ENCODE data around the gene MINDY4B. TPM values are rescaled to one million over a fixed set of nuclear protein-coding genes. Genes with fewer than 3 reads are reported as not detected.

MINDY4B gene
- total RNA-seq, 6 experiments from 2014 or later, result not detected

DNA sequence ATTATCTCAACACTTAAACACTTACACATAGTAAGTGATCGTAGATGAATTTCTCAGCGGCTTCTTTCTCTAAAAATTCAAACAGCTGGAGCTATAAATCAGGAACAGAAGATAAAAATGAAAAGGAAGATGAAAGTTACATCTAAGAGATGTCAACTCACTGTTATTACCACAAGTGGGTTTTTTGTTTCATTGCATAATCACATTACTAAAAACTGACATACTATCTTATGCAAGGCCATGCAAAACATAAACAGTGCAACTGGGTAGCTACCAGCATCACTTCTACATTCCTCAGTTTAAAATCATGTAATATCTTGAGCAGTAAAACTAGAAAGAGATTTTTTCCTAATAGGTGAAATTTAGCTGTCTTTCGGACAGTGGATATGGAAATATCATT, 14.9 kb downstream of the MINDY4B start:
- Mint-ChIP-seq H3K36me3 (ENCODE audit: low read depth) (no peaks in the 10 kb centered on the region), H3K9me3 (no peaks in the 10 kb centered on the region), H3K27ac (no peak overlapping the region), H3K27me3 (ENCODE audit: insufficient read depth) (peaks cover 15% of the 10 kb centered on the region), H3K4me1 (ENCODE audit: low read depth) (no peaks in the 10 kb centered on the region), H3K4me3 (no peak overlapping the region)
- no peak for DNase-seq
- TF ChIP-seq, protein P1, sequence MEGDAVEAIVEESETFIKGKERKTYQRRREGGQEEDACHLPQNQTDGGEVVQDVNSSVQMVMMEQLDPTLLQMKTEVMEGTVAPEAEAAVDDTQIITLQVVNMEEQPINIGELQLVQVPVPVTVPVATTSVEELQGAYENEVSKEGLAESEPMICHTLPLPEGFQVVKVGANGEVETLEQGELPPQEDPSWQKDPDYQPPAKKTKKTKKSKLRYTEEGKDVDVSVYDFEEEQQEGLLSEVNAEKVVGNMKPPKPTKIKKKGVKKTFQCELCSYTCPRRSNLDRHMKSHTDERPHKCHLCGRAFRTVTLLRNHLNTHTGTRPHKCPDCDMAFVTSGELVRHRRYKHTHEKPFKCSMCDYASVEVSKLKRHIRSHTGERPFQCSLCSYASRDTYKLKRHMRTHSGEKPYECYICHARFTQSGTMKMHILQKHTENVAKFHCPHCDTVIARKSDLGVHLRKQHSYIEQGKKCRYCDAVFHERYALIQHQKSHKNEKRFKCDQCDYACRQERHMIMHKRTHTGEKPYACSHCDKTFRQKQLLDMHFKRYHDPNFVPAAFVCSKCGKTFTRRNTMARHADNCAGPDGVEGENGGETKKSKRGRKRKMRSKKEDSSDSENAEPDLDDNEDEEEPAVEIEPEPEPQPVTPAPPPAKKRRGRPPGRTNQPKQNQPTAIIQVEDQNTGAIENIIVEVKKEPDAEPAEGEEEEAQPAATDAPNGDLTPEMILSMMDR (IDR thresholded peaks at IDR 0.05), result no peak

DNA sequence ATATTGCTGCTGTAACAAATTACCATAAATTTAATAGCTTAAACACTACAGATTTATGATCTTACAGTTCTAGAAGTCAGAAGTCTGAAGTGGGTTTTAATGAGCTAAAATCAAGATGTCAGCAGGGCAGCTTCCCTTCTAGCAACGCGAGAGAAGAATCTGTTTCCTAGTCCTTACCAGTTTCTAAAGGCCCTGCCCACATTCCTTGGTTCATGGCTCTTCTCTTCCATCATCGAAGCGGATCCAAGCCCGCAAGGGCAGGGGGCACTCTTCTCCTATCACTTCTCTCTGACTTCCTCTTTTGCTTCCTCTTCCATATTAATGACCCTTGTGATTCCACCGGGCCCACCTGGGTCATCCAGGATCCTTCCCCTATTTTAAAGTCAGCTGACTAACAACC, 16.1 kb downstream of the MINDY4B start:
- no peak overlapping the region for H3K27ac Mint-ChIP-seq
- no peaks in the 10 kb centered on the region for H3K36me3 Mint-ChIP-seq (ENCODE audit: low read depth)
- H3K4me3 Mint-ChIP-seq, result no peak overlapping the region
- TF ChIP-seq, protein P1 (IDR thresholded peaks at IDR 0.05), result no peak
- H3K9me3 Mint-ChIP-seq, result no peaks in the 10 kb centered on the region
- no peak for DNase-seq
- peaks cover 11% of the 10 kb centered on the region for H3K27me3 Mint-ChIP-seq (ENCODE audit: insufficient read depth)
- H3K4me1 Mint-ChIP-seq (ENCODE audit: low read depth), result no peaks in the 10 kb centered on the region

DNA sequence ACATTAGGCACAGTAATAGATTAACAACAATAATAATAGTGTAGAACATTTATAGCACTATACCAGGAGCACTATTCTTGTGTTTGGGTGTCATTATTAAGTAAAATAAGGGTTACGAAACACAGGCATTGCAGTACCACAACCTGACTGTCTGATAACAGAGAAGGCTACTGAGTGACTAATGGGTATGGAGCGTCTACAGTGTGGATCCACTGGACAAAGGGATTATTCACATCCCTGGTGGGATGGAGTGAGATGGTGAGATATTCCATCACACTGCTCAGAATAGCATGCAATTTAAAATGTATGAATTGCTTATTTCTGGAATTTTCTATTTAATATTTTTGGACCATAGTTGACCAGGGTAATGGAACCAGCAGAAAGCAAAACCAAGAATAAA, 18.2 kb downstream of the MINDY4B start:
- Mint-ChIP-seq H3K9me3 (no peaks in the 10 kb centered on the region), H3K4me1 (ENCODE audit: low read depth) (no peaks in the 10 kb centered on the region), H3K27ac (no peak overlapping the region), H3K4me3 (no peak overlapping the region), H3K27me3 (ENCODE audit: insufficient read depth) (peaks cover 13% of the 10 kb centered on the region), H3K36me3 (ENCODE audit: low read depth) (no peaks in the 10 kb centered on the region)
- TF ChIP-seq, protein P1 (IDR thresholded peaks at IDR 0.05), result no peak
- no peak for DNase-seq

DNA sequence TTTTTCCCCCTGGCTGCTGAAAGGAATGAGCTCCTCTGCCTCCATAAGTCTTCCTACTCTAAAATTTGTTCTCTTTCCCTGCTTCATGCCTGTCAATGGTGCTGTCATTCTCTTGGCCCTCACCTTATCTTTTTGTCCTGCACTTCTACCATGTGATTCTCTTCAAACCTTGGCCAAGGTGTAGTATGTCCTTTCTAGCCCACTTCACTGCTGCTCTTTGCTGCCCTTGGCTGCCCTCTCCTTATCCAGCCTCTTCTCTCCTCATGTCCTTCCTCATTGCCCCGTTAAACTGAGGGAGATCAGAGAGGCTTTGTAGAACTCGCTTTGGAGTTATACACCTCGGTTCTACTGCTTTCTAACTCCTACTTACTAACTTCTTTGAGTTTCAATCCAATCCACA, 19.7 kb downstream of the MINDY4B start:
- peaks cover 26% of the 10 kb centered on the region for H3K27me3 Mint-ChIP-seq (ENCODE audit: insufficient read depth)
- TF ChIP-seq, protein P1 (IDR thresholded peaks at IDR 0.05), result no peak
- no peaks in the 10 kb centered on the region for H3K9me3 Mint-ChIP-seq
- no peak for DNase-seq
- no peaks in the 10 kb centered on the region for H3K36me3 Mint-ChIP-seq (ENCODE audit: low read depth)
- H3K4me1 Mint-ChIP-seq (ENCODE audit: low read depth), result no peaks in the 10 kb centered on the region
- H3K4me3 Mint-ChIP-seq, result no peak overlapping the region
- H3K27ac Mint-ChIP-seq, result no peak overlapping the region

DNA sequence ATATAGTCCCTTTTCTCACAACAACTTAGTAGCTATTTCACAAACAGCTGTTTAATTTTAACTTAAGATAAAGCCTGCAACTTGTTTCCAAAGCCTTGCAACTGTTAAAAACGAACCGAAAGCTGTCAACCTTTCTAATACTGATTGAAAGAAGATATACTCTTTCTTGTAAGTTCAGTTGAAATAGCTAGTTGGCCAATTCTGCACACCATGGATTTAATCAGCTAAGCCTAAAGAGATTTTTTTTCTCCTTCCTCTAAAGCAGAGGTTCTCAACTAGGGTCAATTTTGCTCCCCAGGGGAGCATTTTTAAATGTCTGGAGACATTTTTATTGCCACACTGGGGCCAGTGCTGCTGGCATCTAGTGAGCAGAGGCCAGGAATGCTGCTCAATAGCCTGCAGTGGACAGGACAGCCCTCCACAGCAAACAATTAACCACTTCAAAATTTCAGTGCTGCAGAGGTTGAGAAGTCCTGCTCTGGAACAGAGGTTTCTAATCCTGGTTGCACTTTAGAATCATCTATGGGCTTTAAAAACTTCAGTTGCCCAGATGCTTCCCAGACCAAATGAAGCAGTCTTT, 26.2 kb downstream of the MINDY4B start:
- Mint-ChIP-seq H3K36me3 (ENCODE audit: low read depth) (no peaks in the 10 kb centered on the region), H3K27ac (no peak overlapping the region), H3K27me3 (ENCODE audit: insufficient read depth) (peaks cover 23% of the 10 kb centered on the region)

More for the DNA sequence above, 26.2 kb downstream of the MINDY4B start:
- DNase-seq, result no peak
- no peak overlapping the region for H3K4me3 Mint-ChIP-seq
- no peaks in the 10 kb centered on the region for H3K4me1 Mint-ChIP-seq (ENCODE audit: low read depth)
- H3K9me3 Mint-ChIP-seq, result no peaks in the 10 kb centered on the region
- TF ChIP-seq, protein P1 (IDR thresholded peaks at IDR 0.05), result no peak

All from HFFc6 (cell line).